HG03139 (cell line): ENCODE data around the gene SH3BP2.

Experiments
- ATAC-seq: cut with Tn5 transposase; IDR thresholded peaks from one replicate; pipeline ENCODE4 v1.9.1; 2021; ENCODE audit not compliant: unreplicated experiment

Gene SH3BP2

GRCh38 chr4:2871466-2871865 is 78.6 kb downstream of the SH3BP2 start:
- ATAC-seq, result no peak

GRCh38 chr4:2871911-2872310 is 79.0 kb downstream of the SH3BP2 start:
- ATAC-seq, result no peak

- no peak for ATAC-seq
Measured at GRCh38 chr4:2873329-2873728, 80.4 kb downstream of the SH3BP2 start.

GRCh38 chr4:2874861-2875260 is 82.0 kb downstream of the SH3BP2 start:
- no peak for ATAC-seq

- ATAC-seq, result no peak
Measured at GRCh38 chr4:2875556-2875955, 82.7 kb downstream of the SH3BP2 start.

- no peak for ATAC-seq
Measured at GRCh38 chr4:2878346-2878745, 85.5 kb downstream of the SH3BP2 start.

- ATAC-seq, result no peak
Measured at GRCh38 chr4:2879026-2879425, 86.1 kb downstream of the SH3BP2 start.

GRCh38 chr4:2881431-2881830 is 88.5 kb downstream of the SH3BP2 start:
- no peak for ATAC-seq

- ATAC-seq, result no peak
Measured at GRCh38 chr4:2882341-2882740, 89.5 kb downstream of the SH3BP2 start.

GRCh38 chr4:2886161-2886560 is 93.3 kb downstream of the SH3BP2 start:
- no peak for ATAC-seq

- no peak for ATAC-seq
Measured at GRCh38 chr4:2886622-2887021, 93.7 kb downstream of the SH3BP2 start.

- ATAC-seq, result no peak
Measured at GRCh38 chr4:2887343-2887742, 94.5 kb downstream of the SH3BP2 start.

GRCh38 chr4:2888886-2889285 is 96.0 kb downstream of the SH3BP2 start:
- no peak for ATAC-seq
